Right cardiac atrium (tissue), 5 donors: ENCODE measurements around the gene ARHGAP10. TPM values are rescaled to one million over a fixed set of nuclear protein-coding genes. Genes with fewer than 3 reads are reported as not detected.

Source experiments
- ATAC-seq, 2 donors: fragments of 200-7000 bp; cut with Tn5 transposase; one replicate each; pipeline versions ENCODE4 v1.8.0 to v1.9.1; 2020; ENCODE audit warnings: moderate library complexity in 2 of 2, mild to moderate bottlenecking in 1 of 2
- DNase-seq, 3 donors: peaks; one replicate each; pipeline ENCODE4 v3.0.0-alpha.2; 2020
- H3K27ac ChIP-seq: one replicate; pipeline ENCODE4 v1.5.1; 2013; ENCODE audit warnings: mild to moderate bottlenecking, low read length, control low read depth, moderate library complexity
- H3K27me3 ChIP-seq: one replicate; pipeline ENCODE4 v1.6.1; 2013; ENCODE audit not compliant: control insufficient read depth, insufficient read depth
- H3K4me1 ChIP-seq: one replicate; pipeline ENCODE4 v1.6.1; 2013; ENCODE audit warnings: low read length; ENCODE audit not compliant: control insufficient read depth, insufficient read depth
- H3K4me3 ChIP-seq: one replicate; pipeline ENCODE4 v1.5.1; 2013; ENCODE audit warnings: low read length, control low read depth
- H3K9me3 ChIP-seq: one replicate; pipeline ENCODE4 v1.6.1; 2013; ENCODE audit warnings: low read length; ENCODE audit not compliant: control insufficient read depth
- WGBS: extraction: QIAGEN DNeasy Blood & Tissue Kit; methylation state at CpG from one replicate; pipeline ENCODE4 v1.1.7; 2013; 5-methylcytosine and 5-hydroxymethylcytosine counted together
- intact Hi-C, 4 donors: fragments of 100-400 bp; cut with DNase I; formaldehyde crosslinking; loops; one replicate each; pipeline versions ENCODE4 v1.11.0 to v1.14.0; 2022 to 2023
- polyA plus RNA-seq: library from polyadenylated mRNA; stranded (reverse); fragments of 200-250 nt; gene quantifications from one replicate; pipeline ENCODE4 v1.2.3, GENCODE V29; 2013
- total RNA-seq, 4 donors: library from RNA; stranded (reverse); fragmentation: NEBNext Ultra II Directional; extraction: Animal tissue kit (Norgen Biotek cat#: 25700); gene quantifications; one replicate each; pipeline ENCODE4 v1.2.1, GENCODE V29; 2021
- donor health status: healthy with polysubstance abuse.
- donor health status: DM: no; HTN: yes; CAD: no.
- donor health status: DM: no; HTN: no; CAD: no.
- donor health status: DM: no; HTN: yes; CAD: no; lungs with severe emphysema.
- donor health status: DM: yes; HTN: yes; CAD: no.

ARHGAP10 gene
- total and polyA plus RNA-seq, 5 donors = 36.7 to 54.1 (median 47.3) TPM

GRCh38 chr4:148015058-148015457, 283.2 kb downstream of the ARHGAP10 start:
- Histone ChIP-seq H3K4me3 (no peak overlapping the region), H3K9me3 (no peaks in the 10 kb centered on the region), H3K27ac (no peak overlapping the region), H3K27me3 (no peaks in the 10 kb centered on the region), H3K4me1 (peaks cover 6% of the 10 kb centered on the region)
- no peak for DNase-seq
- peak in 1 of 2 donors; percentile 27 for ATAC-seq
- intact Hi-C loops = no loop called here
- WGBS = 40% methylated on average over 2 of the region's 2 CpGs

DNA sequence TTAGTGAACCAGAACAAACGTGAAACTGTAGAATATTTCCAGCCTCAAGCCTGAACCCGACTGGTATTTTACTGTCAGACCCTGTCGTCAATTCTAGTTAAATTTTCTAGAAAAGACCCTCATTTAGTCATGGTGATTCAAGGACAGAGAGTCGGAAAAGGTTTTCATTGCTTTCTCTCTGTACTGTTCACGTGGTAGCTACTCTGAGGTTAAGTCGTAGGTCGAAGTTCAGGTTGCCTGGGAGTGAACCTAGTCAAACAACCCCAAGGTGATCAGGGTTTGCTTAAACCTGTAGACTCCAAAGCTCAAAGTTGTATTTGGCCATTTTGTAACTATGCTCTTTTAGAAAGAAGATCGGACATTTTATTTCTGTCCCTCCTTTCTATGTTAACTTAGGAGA, 283.6 kb downstream of the ARHGAP10 start:
- Histone ChIP-seq H3K4me1 (peaks cover 6% of the 10 kb centered on the region), H3K27me3 (no peaks in the 10 kb centered on the region), H3K9me3 (no peaks in the 10 kb centered on the region), H3K27ac (no peak overlapping the region), H3K4me3 (no peak overlapping the region)
- ATAC-seq (no peak), DNase-seq (no peak)
- intact Hi-C loops = no loop called here
- 95% methylated on average over 8 of the region's 8 CpGs for WGBS

DNA sequence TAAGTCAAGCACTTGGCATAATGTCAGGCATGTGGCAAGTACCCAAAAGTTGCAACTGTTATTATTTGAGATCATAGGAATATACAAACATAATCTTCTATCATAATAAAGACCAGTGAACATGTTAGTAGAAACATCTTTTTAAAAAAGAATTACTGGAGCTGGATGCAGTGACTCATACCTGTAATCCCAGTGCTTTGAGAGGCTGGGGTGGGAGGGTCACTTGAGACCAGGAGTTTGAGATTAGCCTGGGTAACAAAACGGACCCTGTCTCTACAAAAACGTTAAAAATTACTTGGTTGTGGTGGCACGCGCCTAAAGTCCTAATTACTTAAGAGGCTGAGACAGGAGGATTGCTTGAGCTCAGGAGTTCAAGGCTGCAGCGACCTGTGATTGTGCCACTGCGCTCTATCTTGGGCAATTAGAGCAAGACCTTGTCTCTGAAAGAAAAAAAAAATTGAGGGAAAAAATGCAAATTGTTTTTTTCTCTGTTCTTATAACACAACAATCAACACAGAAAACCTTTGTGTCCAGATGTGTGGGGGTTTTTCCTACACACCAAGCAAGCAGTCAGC, 284.3 kb downstream of the ARHGAP10 start:
- no peak overlapping the region for H3K27ac ChIP-seq
- DNase-seq (peak in 1 of 3 donors; percentile 33), ATAC-seq (no peak)
- WGBS = 84% methylated on average over 6 of the region's 6 CpGs
- H3K9me3 ChIP-seq = no peaks in the 10 kb centered on the region
- H3K27me3 ChIP-seq = no peaks in the 10 kb centered on the region
- H3K4me3 ChIP-seq = no peak overlapping the region
- intact Hi-C loops = no loop called here
- peaks cover 6% of the 10 kb centered on the region for H3K4me1 ChIP-seq

GRCh38 chr4:148017801-148018200, 285.9 kb downstream of the ARHGAP10 start:
- ATAC-seq (peak; percentile 73 to 84), DNase-seq (peak in 1 of 3 donors; percentile 67)
- no peaks in the 10 kb centered on the region for H3K27me3 ChIP-seq
- intact Hi-C loops = no loop called here
- no peak overlapping the region for H3K4me3 ChIP-seq
- peaks cover 6% of the 10 kb centered on the region for H3K4me1 ChIP-seq
- 27% methylated on average over 5 of the region's 5 CpGs for WGBS
- H3K27ac ChIP-seq = no peak overlapping the region
- H3K9me3 ChIP-seq = no peaks in the 10 kb centered on the region

- Histone ChIP-seq H3K9me3 (no peaks in the 10 kb centered on the region), H3K27me3 (no peaks in the 10 kb centered on the region), H3K4me1 (peaks cover 9% of the 10 kb centered on the region), H3K4me3 (no peak overlapping the region), H3K27ac (no peak overlapping the region)
- ATAC-seq (no peak), DNase-seq (no peak)
- intact Hi-C loops = no loop called here
- WGBS = 86% methylated on average over 1 of the region's 1 CpG
These were observed 289.8 kb downstream of the ARHGAP10 start for GRCh38 chr4:148021686-148022085.

GRCh38 chr4:148022975-148023374, 291.1 kb downstream of the ARHGAP10 start:
- H3K27ac ChIP-seq = no peak overlapping the region

DNA sequence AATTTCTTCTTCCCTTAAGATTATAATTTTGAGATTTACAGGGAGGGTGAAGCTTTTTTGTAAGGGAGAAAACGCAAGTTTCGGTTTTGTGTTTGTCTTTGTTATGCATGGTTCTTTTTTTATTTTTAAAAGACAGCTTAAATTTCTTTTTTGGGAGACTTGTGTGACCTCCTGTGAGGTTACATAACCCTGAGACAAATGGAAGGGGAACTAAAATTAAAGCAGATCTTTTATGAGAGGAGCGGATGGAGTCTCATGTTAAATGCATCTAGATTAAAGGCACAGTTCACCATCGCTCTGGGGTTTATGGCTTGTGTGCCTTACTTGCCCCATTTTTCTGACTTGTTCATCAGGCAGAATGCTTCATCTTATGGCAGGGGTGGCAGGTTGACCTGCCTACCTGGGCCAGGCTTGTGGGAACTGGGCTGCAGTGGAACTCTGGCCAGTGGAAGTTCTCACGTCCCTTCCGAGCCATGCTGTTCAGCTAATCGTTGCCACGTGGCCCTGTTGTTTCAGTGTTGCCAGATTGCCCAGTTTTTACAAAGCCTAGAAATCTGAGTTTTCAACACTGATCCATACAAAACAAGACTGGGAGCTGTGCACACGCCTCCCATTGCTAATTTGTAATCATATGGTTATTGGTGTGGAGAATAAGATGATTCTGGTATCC, 291.8 kb downstream of the ARHGAP10 start:
- H3K4me1 ChIP-seq = peaks cover 4% of the 10 kb centered on the region
- WGBS = 79% methylated on average over 9 of the region's 9 CpGs

More at GRCh38 chr4:148022975-148023374, 291.1 kb downstream of the ARHGAP10 start:
- Histone ChIP-seq H3K9me3 (no peaks in the 10 kb centered on the region), H3K4me3 (no peak overlapping the region), H3K4me1 (peaks cover 4% of the 10 kb centered on the region), H3K27me3 (no peaks in the 10 kb centered on the region)
- no peak for DNase-seq
- no peak for ATAC-seq
- intact Hi-C loops = no loop called here
- WGBS = 95% methylated on average over 6 of the region's 6 CpGs

DNA sequence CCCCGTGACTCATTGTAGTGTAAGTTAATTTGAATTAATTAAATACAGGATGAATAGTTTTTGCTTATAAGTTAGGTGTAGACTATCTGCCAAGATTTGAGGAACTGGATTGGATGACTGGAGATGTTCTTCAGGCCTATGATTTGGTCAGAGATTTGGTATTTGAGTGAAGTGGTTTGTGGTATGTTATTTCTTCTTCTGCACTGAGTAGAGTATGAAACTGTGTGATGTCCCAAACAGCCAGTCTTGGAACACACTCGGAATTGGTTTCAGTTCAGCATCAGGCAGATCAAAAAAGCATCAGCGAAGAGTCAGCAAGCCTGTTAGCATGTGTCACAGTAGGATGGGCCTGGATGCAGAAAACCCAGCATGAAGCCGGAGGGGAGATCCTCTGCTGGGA, 294.1 kb downstream of the ARHGAP10 start:
- 78% methylated on average over 4 of the region's 4 CpGs for WGBS
- intact Hi-C loops = no loop called here
- no peaks in the 10 kb centered on the region for H3K9me3 ChIP-seq
- peaks cover 4% of the 10 kb centered on the region for H3K4me1 ChIP-seq
- ATAC-seq = no peak
- DNase-seq = no peak
- H3K4me3 ChIP-seq = no peak overlapping the region
- H3K27me3 ChIP-seq = no peaks in the 10 kb centered on the region
- H3K27ac ChIP-seq = no peak overlapping the region

More for the DNA sequence above, 291.8 kb downstream of the ARHGAP10 start:
- ATAC-seq = no peak
- no peak for DNase-seq
- Histone ChIP-seq H3K4me3 (no peak overlapping the region), H3K27ac (no peak overlapping the region), H3K27me3 (no peaks in the 10 kb centered on the region), H3K9me3 (no peaks in the 10 kb centered on the region)
- intact Hi-C loops = no loop called here

- no peaks in the 10 kb centered on the region for H3K27me3 ChIP-seq
- DNase-seq (no peak), ATAC-seq (no peak)
- peaks cover 4% of the 10 kb centered on the region for H3K4me1 ChIP-seq
- intact Hi-C loops = no loop called here
- H3K9me3 ChIP-seq = no peaks in the 10 kb centered on the region
- H3K27ac ChIP-seq = no peak overlapping the region
- WGBS = 79% methylated on average over 7 of the region's 7 CpGs
- H3K4me3 ChIP-seq = no peak overlapping the region
These were observed 295.3 kb downstream of the ARHGAP10 start for GRCh38 chr4:148027201-148027600.

- intact Hi-C loops = no loop called here
- Histone ChIP-seq H3K27me3 (no peaks in the 10 kb centered on the region), H3K4me1 (peaks cover 5% of the 10 kb centered on the region), H3K4me3 (no peak overlapping the region), H3K27ac (no peak overlapping the region), H3K9me3 (no peaks in the 10 kb centered on the region)
- ATAC-seq (no peak), DNase-seq (no peak)
- 83% methylated on average over 3 of the region's 3 CpGs for WGBS
These were observed 297.9 kb downstream of the ARHGAP10 start for GRCh38 chr4:148029781-148030180.

DNA sequence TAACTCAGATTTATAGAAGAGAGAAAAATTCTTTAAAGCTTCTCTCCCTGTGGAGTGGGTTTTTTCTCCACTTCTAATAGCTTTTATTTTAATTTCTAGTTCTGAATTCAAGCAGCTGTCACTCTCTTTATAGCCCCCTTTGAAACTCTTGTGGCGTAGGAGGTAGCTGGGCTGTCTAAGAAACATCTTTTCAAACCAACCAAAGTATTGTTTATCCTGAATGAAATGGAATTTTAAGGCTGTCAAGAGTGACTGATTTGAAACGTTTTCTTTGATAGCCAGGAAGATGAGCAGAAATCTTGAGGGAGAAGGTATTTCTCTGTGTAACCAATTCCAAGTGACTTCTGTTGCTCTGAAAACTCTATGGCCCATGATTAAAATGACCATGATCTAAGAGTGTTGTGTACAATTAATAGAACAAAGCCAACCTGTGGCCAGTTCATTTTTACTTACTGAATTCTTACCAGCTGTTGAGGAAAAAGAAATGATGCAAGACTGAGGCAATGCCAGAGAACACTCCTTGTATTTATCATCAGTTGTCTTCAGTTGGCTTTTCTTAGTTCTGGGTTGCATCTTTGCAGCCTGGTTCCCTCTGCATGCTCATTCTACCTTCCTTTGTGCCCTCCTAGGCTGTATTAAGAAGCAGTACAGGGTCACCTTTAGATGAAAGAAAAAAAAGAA, 298.4 kb downstream of the ARHGAP10 start:
- no peaks in the 10 kb centered on the region for H3K27me3 ChIP-seq
- H3K4me3 ChIP-seq = no peak overlapping the region
- 62% methylated on average over 2 of the region's 2 CpGs for WGBS
- DNase-seq = no peak
- no peak for ATAC-seq
- peaks cover 5% of the 10 kb centered on the region for H3K4me1 ChIP-seq
- H3K27ac ChIP-seq = no peak overlapping the region
- intact Hi-C loops = no loop called here
- no peaks in the 10 kb centered on the region for H3K9me3 ChIP-seq
